Subcutaneous adipose tissue (tissue), 4 donors: ENCODE data around the gene ADAMTS2. TPM values are rescaled to one million over a fixed set of nuclear protein-coding genes. Genes with fewer than 3 reads are reported as not detected.

Experiments
- CTCF ChIP-seq: fragments of 450-650 bp; IDR thresholded peaks from one replicate; pipeline ENCODE4 v1.5.1; 2016; ENCODE audit warnings: low read depth, mild to moderate bottlenecking, control low read depth, antibody characterized with exemption, moderate library complexity
- total RNA-seq, 4 donors: library from RNA; depleted of rRNA; stranded (reverse); fragments of >200 nt; gene quantifications; one replicate each; pipeline ENCODE4 v1.1.0, GENCODE V29; 2016

The ADAMTS2 gene
- total RNA-seq, 4 donors from 2014 or later: 26.7 to 56.5 (median 46.6) TPM

DNA sequence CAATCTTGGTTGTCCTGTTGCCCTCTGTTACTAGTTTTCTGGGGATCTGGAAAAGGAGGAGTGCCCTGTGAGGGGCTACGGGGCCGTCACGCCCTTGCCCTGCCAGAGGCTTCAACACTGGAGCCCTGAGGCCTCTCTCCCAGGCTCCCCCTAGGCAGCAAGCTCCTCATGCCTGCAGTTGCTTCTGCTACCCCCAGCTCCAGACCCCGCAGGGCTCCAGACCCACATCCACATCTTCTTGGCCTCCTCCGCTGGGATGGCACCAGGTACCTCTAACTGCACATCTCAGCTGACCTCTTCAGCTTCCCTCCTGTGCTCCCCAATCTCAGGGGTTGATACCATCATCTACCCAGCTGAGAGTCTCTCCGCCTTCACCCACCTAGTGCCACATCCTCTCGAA lies 169.1 kb downstream of the ADAMTS2 start:
- no peak for TF ChIP-seq CTCF

- TF ChIP-seq CTCF: no peak
These were observed 173.2 kb downstream of the ADAMTS2 start for GRCh38 chr5:179171816-179172745.

GRCh38 chr5:179171251-179171815 lies 173.9 kb downstream of the ADAMTS2 start:
- TF ChIP-seq CTCF: no peak

DNA sequence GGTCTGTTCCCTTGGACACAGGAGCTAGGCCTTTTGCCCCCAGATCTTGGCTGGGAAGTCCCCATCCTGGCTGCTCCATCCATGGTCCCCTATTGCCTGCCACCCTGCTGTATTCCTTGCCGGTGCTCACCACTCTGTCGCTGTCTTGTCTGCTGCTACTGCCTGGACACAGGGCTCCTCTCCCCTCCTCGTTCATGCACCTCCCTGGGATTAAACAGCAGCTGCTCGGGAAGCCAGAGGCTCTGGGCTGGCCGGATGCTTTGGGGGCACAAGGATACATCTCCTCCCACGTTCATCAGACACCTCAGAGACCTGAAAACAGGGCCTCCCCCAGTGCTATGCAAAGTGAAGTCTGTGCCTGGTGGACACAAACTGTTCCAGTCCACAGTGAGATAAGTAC lies 174.7 kb downstream of the ADAMTS2 start:
- no peak for TF ChIP-seq CTCF

- no peak for TF ChIP-seq CTCF
These were observed 175.4 kb downstream of the ADAMTS2 start for GRCh38 chr5:179169836-179170235.

GRCh38 chr5:179168664-179169063 lies 176.6 kb downstream of the ADAMTS2 start:
- TF ChIP-seq CTCF: no peak

DNA sequence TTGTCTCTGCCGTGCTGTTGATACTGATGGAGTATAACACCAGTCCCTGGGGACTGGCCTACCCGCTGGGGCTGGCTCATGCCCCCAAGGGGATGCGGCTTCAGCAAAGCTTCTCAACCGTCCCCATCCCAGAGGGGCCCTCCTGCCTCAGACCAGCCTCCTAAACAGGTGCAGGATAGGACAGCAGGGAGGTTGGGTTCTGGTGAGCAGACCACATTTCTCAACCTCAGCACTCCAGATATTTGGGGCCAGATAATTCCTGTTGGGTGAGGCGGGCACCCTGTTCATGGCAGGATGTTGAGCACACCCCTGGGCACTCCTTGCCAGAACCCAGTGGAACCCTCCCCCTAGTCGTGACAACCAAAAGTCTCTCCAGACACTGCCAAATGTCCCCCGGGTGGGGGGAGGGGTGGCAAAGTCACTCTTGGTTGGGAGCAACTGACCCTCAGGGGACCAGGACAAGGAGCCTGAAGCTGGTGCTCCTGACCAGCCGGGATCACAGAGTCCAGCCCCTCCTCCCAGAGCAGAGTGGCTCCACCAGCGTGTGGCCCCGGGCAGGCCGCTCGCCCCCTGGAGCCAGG lies 177.3 kb downstream of the ADAMTS2 start:
- no peak for TF ChIP-seq CTCF
